HG03469 (cell line): ENCODE data around the gene PTK6.
"Not testable (repeated sequence)": the region's sequence is repeated elsewhere in the genome, so short reads cannot be mapped to it uniquely, and the experiment has no call there.

ENCODE experiments used
- ATAC-seq: cut with Tn5 transposase; IDR thresholded peaks from one replicate; pipeline ENCODE4 v1.9.1; 2021; ENCODE audit warnings: mild to moderate bottlenecking, moderate library complexity, moderate number of reproducible peaks; ENCODE audit not compliant: unreplicated experiment

The PTK6 gene

GRCh38 chr20:63559485-63560332 is 22.5 kb upstream of the PTK6 start:
- not testable (repeated sequence) for ATAC-seq

- ATAC-seq = no peak
Measured at GRCh38 chr20:63558804-63559484, 21.8 kb upstream of the PTK6 start.

- no peak for ATAC-seq
Measured at GRCh38 chr20:63557481-63557891, 20.3 kb upstream of the PTK6 start.

- no peak for ATAC-seq
Measured at GRCh38 chr20:63556873-63557478, 19.8 kb upstream of the PTK6 start.

GRCh38 chr20:63555661-63556381 is 18.6 kb upstream of the PTK6 start:
- no peak for ATAC-seq

- no peak for ATAC-seq
Measured at GRCh38 chr20:63554361-63555278, 17.4 kb upstream of the PTK6 start.

- ATAC-seq = peak; percentile 12
Measured at GRCh38 chr20:63553933-63554290, 16.7 kb upstream of the PTK6 start, which contains the start of gene FNDC11. Gene FNDC11, plus strand, starts transcription at chr20:63554159. Its CDS starts 1,505 bp downstream, at chr20:63555664.

GRCh38 chr20:63553251-63553932 is 16.2 kb upstream of the PTK6 start:
- peak; percentile 28 for ATAC-seq

GRCh38 chr20:63552481-63553249 is 15.5 kb upstream of the PTK6 start:
- peak; percentile 11 for ATAC-seq

GRCh38 chr20:63551068-63551467 is 13.9 kb upstream of the PTK6 start:
- ATAC-seq = no peak

GRCh38 chr20:63549679-63550282 is 12.6 kb upstream of the PTK6 start:
- ATAC-seq = no peak

- ATAC-seq = no peak
Measured at GRCh38 chr20:63549019-63549418, 11.8 kb upstream of the PTK6 start.

- no peak for ATAC-seq
Measured at GRCh38 chr20:63548542-63548941, 11.4 kb upstream of the PTK6 start.

- ATAC-seq = no peak
Measured at GRCh38 chr20:63547725-63548480, 10.7 kb upstream of the PTK6 start, which contains the start of gene SRMS. Gene SRMS, minus strand, starts transcription at chr20:63547749. Its CDS starts 286 bp downstream, at chr20:63547463.

GRCh38 chr20:63546956-63547724 is 10.0 kb upstream of the PTK6 start:
- ATAC-seq = no peak

GRCh38 chr20:63546256-63546955 is 9.2 kb upstream of the PTK6 start:
- no peak for ATAC-seq
